GM19452 (cell line): Measurements from ENCODE around the gene ACTN1.

Experiments
- ATAC-seq: cut with Tn5 transposase; IDR thresholded peaks from one replicate; pipeline ENCODE4 v1.9.1; 2021; ENCODE audit not compliant: unreplicated experiment

The ACTN1 gene

GRCh38 chr14:68951800-68952530 lies 27.1 kb downstream of the ACTN1 start:
- no peak for ATAC-seq

DNA sequence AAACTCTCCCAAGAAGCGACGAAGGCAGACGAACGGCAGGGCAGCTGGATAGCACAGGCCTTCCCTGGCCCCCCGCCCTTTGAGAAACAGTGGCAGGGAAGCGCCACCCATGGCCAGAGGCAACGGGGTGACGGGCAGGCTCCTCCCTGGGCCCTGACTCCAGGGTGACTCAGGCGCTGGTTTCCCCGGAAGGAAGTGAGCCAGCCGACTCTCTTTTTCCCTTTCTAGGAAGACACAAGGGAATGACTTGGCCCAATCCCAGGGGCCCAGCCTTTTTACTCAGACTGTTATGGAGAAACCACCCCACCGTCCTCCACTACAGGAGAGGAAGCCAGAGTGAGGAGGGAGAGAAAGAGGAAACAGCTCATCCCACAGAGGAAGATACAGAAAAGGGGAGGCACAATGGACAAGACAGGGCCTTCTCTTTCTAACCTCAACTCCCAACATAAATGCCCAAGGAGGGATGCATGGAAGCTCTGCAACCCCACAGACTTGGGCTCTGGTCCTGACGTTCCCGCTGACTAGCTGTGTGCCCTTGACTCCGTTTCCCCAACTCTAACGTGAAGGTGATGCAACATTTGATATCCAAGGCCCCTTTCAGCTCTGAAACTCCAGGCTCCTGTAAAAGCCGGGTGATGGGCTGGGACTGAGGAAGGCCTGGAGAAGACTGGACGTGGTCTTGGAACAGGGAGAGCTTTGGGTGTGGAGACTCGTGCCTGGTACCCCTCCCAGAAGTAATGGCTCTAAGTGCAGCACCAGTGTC lies 27.9 kb downstream of the ACTN1 start:
- no peak for ATAC-seq

DNA sequence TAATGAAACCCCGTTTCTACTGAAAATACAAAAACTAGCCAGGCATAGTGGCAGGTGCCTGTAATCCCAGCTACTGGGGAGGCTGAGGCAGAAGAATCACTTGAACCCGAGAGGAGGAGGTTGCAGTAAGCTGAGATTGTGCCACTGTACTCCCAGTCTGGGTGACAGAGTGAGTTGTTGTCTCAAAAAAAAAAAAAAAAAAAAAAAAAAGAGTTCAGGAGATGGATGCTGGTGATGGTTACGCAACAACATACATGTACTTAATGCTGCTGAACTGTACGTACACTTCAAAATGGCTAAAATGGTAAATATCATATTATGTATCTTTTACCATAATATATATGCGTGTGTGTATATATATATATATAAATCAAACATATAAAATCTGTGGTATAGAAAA lies 29.0 kb downstream of the ACTN1 start:
- ATAC-seq, result no peak

- no peak for ATAC-seq
Measured at GRCh38 chr14:68949601-68949965, 29.5 kb downstream of the ACTN1 start.

DNA sequence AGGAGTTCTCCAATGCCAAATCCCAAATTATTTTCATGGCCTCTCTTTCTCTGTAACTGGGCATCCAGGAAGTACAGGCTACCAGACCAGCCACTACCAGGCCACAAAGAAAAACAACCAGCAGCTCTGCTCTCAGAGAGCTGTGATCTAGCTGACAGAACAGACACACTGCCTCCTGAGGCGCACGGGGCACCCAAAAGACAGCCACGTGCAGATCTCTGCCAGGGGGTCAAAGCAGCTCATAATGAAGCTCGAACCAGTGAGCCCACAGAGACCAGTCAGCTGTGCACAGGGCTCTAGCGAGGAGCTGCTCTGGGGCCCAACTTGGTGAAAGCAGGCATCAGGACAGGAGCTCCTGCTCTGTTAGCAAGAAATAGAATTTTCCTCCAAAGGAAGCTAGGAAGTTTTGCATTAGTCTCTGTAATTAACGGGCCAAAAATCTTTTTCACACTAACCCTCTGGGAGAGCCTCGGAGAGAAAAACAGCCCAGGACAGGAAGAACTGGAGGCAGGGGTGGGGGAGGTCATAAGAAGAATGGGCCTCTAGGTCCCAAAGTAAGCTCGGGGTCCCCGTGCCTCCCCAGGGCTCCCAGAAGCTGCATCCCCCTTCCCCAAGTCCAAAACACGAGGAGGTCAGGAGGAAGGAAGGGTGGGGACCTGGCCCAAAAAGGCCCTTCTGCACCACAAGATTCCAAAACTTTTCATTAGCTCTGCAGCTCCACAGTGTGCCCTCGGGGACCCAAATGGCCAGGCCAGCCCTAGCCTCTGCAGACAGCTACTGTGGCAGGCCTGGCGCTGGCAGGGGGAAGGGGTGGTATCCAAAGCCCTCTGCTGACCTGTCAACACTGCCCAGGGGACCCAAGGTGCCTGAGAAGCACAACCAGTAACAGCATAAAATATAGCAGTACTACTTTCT lies 30.2 kb downstream of the ACTN1 start:
- no peak for ATAC-seq

GRCh38 chr14:68947802-68948201 lies 31.3 kb downstream of the ACTN1 start:
- ATAC-seq, result no peak

DNA sequence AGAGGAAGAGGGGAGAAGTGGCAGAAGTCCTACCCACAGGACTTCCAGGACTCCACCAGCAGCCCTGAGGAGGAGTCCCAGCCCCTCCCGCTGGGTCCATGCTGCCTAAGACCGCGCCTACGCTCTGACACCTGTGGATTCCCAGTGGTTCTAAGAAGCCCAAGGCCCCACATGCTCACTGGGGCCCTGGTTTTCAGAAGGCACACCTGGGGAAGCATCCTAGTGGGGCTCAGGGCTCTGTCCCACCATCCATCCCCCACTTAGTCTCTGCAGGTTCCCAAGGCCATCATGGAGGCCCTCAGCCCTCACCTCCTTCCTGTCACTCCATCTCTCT lies 32.6 kb downstream of the ACTN1 start:
- no peak for ATAC-seq

- no peak for ATAC-seq
Measured at GRCh38 chr14:68945585-68946488, 33.3 kb downstream of the ACTN1 start.

DNA sequence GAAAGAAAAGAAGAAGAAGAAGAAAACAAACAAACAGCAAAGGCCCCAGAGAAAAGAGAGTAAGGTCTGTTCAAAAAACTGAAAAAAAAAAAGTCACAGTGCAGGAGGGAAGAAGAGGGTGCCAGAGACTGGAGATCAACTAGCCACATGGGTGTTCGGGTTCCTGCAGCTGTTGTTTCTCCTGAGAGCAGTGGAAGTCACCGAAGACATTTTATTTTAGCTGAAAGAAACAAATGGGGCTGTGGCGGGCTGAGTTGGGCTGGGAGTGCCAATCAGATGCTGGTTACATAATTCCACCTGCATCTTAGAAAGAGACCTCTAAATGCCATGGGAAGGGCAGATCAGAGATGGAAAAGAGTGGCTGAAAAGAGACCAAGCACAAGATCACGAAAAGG lies 33.9 kb downstream of the ACTN1 start:
- ATAC-seq, result no peak

DNA sequence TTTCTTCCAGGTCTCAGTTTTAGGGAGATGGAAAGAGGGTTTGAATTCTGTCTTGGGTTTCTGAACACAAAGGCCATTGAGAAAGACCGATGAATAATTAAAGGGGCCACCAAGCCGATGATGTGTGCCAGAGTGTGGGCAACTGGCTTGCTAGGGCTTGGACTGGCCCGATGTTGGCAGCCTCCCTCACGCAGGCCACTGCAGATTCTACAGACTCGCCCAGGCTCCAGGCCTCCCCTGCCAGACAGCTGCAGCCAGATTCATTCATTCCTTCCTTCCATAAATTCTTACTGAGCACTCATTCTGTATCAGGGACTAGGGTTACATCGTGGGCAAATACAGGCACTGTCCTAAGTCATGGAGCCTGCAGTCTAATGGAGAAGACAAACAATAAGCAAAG lies 34.9 kb downstream of the ACTN1 start:
- ATAC-seq, result no peak

DNA sequence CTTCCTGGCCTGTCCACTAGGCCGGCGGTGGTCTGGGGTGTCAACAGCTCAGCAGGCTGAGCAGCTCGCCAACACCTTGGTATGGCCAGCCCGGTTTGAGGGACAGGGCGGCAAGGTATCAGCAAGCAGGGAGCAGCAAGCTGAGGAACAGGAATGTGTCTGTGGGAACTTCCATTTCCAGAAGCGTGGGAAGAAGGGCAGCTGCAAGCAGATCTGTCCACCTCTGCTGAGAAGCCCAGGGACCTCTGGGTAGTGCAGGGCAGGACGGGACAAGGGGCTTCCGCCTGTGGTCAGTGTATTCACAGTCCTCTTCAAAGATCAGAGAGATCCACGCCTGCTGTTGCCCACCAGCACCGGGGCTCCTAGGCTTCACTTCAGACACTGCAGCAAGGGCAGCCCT lies 36.0 kb downstream of the ACTN1 start:
- no peak for ATAC-seq

- ATAC-seq, result no peak
Measured at GRCh38 chr14:68942296-68943035, 36.6 kb downstream of the ACTN1 start.

DNA sequence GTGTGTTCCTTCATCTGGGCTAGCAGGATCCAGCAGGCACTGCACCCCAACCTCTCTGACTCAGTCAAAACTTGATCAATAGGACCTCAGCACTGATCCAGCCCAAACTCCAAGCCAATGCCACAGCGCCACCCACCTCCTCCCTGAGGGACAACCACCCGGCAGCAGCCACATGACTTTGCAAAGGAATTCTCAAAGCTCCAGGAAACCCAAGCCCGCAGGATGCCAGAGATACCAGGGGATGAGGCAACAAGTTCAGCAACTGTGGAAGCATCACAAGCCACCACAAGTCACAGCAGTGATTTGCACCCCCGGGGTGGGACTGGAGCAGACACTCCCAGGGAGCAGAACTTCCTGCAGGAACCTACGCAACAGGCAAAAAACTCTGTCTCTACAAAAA lies 37.3 kb downstream of the ACTN1 start:
- no peak for ATAC-seq

GRCh38 chr14:68940614-68941185 lies 38.4 kb downstream of the ACTN1 start:
- no peak for ATAC-seq

- no peak for ATAC-seq
Measured at GRCh38 chr14:68939893-68940613, 39.0 kb downstream of the ACTN1 start.

DNA sequence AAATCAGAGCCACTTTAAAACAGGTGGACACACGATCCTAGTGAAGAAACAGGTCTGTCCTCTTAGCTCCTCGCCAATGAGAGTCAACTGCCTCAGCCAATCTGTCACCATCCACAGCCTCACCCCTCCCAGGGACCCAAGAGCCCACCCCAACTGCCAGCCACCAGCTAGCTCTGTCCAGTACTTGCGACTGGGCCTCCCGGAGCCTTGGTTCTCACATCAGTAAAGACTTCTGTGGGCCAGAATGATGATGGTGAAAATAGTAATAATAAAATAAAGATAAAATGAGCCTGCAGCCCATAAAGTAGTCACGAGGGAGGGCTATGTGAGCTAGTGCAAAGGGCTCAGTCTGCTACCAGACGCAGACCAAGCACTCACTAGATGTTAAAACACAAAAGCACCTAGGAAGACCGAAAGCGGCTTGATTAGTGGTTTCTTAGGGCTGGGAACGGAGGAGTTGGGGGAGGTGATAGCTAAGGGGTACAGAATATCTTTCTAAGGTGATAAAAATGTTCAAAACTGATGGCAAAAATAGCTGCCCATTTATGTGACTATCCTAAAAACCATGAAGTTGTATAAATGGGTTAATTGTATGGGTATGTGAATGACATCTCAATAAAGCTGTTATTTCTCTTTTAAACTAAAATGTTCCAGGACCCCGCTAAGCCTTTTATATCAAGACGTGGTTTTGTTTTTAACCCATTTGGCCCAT lies 39.8 kb downstream of the ACTN1 start:
- no peak for ATAC-seq

- no peak for ATAC-seq
Measured at GRCh38 chr14:68938271-68939150, 40.6 kb downstream of the ACTN1 start.
